Brain pericyte (primary cell): ENCODE measurements around the gene LUC7L3.
"Not testable (repeated sequence)": the region's sequence is repeated elsewhere in the genome, so short reads cannot be mapped to it uniquely, and the experiment has no call there.

Experiments used
- DNase-seq: peaks from one replicate; pipeline ENCODE4 v3.0.0-alpha.2; 2012; ENCODE audit warnings: low read depth, low spot score

Gene LUC7L3

GRCh38 chr17:50708050-50709000 lies 11.1 kb upstream of the LUC7L3 start:
- peak; percentile 39 for DNase-seq

DNA sequence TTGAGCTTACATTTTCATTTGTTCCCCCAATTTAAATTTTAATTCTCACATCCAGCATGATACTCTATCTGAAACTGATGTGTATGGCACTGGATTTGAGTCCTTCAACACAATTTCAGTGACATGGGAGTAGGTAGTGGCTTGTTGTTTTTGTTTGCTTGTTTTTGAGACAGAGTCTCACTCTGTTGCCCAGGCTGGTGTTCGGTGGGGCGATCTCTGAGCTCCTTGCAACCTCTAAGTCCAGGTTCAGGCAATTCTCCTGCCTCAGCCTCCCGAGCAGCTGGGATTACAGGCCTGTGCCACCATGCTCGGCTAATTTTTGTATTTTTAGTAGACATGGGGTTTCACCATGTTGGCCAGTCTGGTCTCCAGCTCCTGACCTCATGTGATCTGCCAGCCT lies 10.3 kb upstream of the LUC7L3 start:
- not testable (repeated sequence) for DNase-seq

GRCh38 chr17:50710025-50710424 lies 9.4 kb upstream of the LUC7L3 start:
- no peak for DNase-seq

- no peak for DNase-seq
Observed at GRCh38 chr17:50710650-50711049, 8.8 kb upstream of the LUC7L3 start.

DNA sequence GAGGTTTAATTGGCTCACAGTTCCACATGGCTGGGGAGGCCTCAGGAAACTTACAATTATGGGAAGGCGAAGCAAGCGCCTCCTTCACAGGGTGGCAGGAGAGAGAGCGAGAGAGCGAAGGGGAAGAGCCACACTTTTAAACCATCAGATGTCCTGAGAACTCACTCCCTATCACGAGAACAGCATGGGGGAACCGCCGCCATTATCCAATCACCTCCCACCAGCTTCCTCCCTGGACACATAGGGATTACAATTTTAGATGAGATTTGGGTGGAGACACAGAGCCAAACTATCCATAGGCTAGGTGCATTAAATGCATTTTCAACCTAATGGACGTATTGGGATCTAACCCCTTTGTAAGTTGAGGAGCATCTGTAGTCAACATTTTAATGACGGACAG lies 6.8 kb upstream of the LUC7L3 start:
- no peak for DNase-seq

DNA sequence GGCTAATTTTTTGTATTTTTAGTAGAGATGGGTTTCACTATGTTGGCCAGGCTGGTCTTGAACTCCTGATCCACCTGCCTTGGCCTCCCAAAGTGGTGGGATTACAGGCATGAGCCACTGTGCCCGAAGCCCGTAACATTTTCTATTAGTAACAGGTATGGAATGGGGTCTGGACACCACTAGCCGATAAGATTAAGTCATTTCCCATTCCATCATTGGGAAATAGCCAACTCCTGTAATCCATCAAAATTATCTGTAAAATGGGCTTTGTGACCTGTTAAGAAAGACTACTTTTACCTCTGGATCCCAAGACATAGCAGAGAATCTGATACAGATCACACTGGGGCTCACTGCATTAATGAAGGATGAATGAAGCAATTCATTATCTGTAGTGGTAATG lies 3.9 kb upstream of the LUC7L3 start:
- no peak for DNase-seq

- DNase-seq, result no peak
Observed at GRCh38 chr17:50719924-50720794, 756 bp downstream of the LUC7L3 start.

GRCh38 chr17:50721194-50722010 lies 2.0 kb downstream of the LUC7L3 start:
- no peak for DNase-seq

- DNase-seq, result no peak
Observed at GRCh38 chr17:50722746-50723145, 3.3 kb downstream of the LUC7L3 start.

GRCh38 chr17:50724622-50725021 lies 5.2 kb downstream of the LUC7L3 start:
- DNase-seq, result not testable (repeated sequence)

- no peak for DNase-seq
Observed at GRCh38 chr17:50725769-50726655, 6.6 kb downstream of the LUC7L3 start.

DNA sequence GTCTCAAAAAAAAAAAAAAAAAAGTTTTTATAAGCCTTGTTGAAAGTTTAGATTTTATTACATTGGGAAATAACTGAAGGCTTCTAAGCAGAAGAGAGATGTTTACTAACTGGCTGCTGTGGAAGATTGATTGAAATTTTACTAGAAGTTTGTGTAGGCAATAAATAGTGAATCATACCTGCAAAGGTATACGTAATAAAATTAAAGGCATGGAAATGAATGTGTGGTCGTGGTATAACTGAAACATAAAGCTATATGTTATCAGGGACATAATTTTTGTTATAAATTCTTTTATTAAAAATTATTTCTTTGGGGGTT lies 8.7 kb downstream of the LUC7L3 start:
- DNase-seq, result no peak

- no peak for DNase-seq
Observed at GRCh38 chr17:50728881-50729765, 9.7 kb downstream of the LUC7L3 start.

GRCh38 chr17:50731575-50732460 lies 12.4 kb downstream of the LUC7L3 start:
- no peak for DNase-seq

DNA sequence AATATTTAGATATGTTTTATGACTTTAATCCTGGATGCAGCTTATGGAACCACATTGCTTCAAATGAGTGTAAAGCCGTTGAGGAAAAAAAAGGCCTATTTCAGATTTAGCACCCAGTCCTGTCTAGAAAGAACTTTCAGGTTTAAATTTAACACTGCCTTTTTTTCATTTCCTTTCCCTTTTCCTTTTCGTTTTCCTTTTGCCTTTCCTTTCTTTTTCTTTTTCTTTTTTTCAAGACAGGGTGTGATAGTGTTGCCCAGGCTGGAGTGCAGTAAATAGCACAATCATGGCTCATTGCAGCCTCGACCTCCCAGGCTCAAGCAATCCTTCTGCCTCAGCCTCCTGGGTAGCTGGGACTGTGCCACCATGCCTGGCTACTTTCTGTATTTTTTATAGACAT lies 15.9 kb downstream of the LUC7L3 start:
- no peak for DNase-seq

GRCh38 chr17:50737118-50737698 lies 17.8 kb downstream of the LUC7L3 start:
- DNase-seq, result no peak

- DNase-seq, result no peak
Observed at GRCh38 chr17:50739098-50739497, 19.7 kb downstream of the LUC7L3 start.

GRCh38 chr17:50745631-50746030 lies 26.2 kb downstream of the LUC7L3 start:
- no peak for DNase-seq
